ENCODE data around the gene SERPINA1. TPM values are rescaled to one million over a fixed set of nuclear protein-coding genes. Genes with fewer than 3 reads are reported as not detected.
A peak's percentile ranks its signal among the peaks of the same experiment; 100 is the strongest.
"Not testable (repeated sequence)": the region's sequence is repeated elsewhere in the genome, so short reads cannot be mapped to it uniquely, and the experiment has no call there.

SERPINA1 gene
- polyA plus RNA-seq, 4 donors: 70.7 to 106 (median 98.4) TPM

GRCh38 chr14:94373708-94374107 is 14.7 kb downstream of the SERPINA1 start:
- DNase-seq (ENCODE audit: low read depth in 4 of 4, low spot score in 3 of 4): no peak

GRCh38 chr14:94372021-94372605 is 16.3 kb downstream of the SERPINA1 start:
- DNase-seq (ENCODE audit: low read depth in 4 of 4, low spot score in 3 of 4): no peak

DNA sequence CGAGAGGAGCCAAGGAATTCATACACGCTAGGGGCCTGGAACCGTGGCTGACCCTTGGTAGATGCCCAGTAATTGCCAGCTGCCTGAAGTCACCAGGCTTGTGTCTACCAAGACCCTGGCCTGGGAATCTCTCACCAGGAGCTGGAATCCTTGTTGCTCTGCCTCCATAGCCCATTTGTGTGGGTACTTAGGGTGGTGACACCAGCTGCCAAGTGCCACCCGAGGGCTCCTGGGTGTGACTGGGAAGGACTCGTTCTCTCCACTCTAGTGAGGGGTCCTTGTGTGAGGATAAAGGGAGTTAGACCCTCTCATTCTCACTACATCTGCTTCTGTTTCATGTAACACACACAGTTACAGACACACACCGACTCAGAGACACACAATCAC is 17.9 kb downstream of the SERPINA1 start:
- DNase-seq (ENCODE audit: low read depth in 4 of 4, low spot score in 3 of 4): no peak

DNA sequence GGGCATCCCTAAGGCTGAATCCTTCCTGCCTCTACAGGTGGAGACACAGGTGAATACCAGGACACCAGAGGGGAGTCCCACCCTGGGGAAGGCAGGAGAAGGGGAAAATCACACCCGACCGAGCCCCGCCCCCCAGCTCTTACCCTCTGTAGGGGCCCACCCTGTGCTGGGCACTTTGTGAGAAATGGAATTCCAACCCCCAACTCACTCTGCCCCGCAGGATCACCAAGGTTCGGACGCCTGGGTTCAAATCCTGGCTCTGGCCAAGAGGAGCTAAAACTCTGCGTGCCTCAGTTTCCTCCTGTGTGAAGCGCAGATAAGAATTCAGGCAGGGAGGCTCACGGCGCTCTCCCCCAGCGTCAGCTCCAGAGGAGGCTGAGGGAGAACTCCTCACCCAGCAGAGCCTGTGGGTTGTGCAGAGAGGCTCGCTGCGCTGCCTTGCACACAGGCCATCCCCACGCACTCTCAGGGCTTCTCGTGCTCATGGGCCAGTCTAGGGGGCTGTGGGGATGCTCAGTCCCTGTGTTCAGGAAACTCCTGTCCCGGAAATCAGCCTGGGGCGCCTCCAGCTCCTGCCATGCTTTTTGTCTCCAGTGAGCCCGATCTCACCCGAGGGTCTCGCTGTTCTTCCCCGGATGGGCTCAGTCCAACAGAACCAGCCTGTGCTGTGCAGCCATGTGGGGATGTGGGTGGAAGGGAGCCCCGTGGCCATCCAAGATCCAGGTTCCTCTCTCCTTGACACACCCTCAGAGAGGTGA is 18.5 kb downstream of the SERPINA1 start:
- not testable (repeated sequence) for DNase-seq (ENCODE audit: low read depth in 4 of 4, low spot score in 3 of 4)

- no peak for DNase-seq (ENCODE audit: low read depth in 4 of 4, low spot score in 3 of 4)
Measured at GRCh38 chr14:94368956-94369355, 19.4 kb downstream of the SERPINA1 start.

GRCh38 chr14:94368243-94368590 is 20.2 kb downstream of the SERPINA1 start:
- no peak for DNase-seq (ENCODE audit: low read depth in 4 of 4, low spot score in 3 of 4)

DNA sequence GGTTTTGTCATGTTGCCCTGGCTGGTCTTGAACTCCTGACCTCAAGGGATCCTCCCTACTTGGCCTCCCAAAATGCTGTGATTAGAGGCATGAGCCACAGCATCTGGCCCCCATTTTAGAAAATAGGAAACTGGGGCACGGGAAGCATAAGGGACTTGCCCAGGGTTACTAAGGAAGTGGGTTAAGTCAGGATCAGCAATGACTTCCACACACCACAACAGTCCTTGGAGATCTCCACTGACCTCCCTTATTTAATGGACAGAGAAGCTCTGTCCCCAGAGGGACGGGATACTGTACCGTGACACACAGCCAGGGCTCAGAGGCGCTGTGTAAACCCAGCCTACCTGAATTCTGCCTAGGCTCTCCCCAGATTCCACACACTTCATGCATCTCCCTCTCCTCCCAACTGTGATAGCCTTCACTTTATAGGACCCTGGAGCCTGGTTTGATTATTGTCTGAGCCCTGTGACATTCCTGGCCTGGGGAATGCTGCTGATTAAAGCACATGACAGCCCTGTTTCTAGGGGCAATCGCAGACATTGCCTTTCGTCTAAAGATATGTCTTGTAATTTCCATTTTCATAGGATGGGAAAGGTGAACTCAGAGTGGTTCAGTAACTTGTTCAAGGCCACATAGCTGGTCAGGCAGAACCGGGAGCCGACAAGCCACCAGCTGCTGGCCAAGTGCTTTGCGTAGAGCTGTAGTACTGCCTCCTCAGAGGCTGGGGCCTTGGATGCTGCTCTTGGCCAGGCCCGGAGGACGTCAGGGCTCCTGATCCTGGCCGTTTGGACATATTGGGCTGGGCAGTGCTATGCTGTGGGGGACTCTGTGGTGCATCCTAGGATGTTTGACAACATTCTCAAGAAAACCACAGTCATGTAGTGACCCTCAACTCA is 20.8 kb downstream of the SERPINA1 start:
- no peak for DNase-seq (ENCODE audit: low read depth in 4 of 4, low spot score in 3 of 4)

GRCh38 chr14:94366146-94366915 is 22.1 kb downstream of the SERPINA1 start, which contains the start of gene SERPINA2:
Gene SERPINA2 (minus strand): TSS chr14:94366698.
- DNase-seq (ENCODE audit: low read depth in 4 of 4, low spot score in 3 of 4): no peak

- no peak for DNase-seq (ENCODE audit: low read depth in 4 of 4, low spot score in 3 of 4)
Measured at GRCh38 chr14:94365624-94366023, 22.8 kb downstream of the SERPINA1 start.

DNA sequence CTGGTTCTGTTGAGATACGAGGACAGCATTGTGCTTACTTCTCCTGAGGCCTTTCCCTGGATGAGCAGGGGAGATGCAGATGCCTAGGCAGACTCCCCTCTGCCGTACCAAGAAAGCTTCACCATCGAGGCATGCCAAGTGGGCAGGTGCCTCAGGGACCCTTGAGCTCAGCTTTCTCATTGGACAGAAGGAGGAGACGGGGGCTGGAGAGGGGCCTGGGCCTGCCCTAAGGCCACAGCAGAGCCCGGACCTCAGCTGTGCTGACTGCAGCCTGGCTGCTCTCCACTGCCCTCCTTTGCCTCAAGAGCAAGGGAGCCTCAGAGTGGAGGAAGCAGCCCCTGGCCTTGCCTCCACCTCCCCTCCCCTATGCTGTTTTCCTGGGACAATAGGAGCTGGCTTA is 23.4 kb downstream of the SERPINA1 start:
- no peak for DNase-seq (ENCODE audit: low read depth in 4 of 4, low spot score in 3 of 4)

DNA sequence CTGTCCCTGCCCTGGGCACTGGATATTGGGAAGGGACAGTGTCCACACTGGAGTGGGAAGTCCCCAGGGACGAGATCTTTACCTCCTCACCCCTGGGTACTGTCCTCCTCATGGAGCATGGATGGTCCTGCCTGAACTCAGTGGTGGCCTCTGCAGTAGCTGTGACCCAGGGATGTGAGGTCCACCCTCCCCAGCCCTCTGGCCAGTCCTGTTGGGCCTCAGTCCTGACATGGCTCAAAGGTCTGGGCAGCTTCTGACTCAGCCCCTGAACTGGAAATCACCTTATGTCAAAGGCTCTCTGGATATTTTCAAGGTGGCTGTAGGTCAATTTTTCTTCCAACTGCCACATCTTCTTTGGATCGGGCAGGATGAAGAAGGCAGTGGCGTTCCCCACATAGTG is 24.4 kb downstream of the SERPINA1 start:
- no peak for DNase-seq (ENCODE audit: low read depth in 4 of 4, low spot score in 3 of 4)

DNA sequence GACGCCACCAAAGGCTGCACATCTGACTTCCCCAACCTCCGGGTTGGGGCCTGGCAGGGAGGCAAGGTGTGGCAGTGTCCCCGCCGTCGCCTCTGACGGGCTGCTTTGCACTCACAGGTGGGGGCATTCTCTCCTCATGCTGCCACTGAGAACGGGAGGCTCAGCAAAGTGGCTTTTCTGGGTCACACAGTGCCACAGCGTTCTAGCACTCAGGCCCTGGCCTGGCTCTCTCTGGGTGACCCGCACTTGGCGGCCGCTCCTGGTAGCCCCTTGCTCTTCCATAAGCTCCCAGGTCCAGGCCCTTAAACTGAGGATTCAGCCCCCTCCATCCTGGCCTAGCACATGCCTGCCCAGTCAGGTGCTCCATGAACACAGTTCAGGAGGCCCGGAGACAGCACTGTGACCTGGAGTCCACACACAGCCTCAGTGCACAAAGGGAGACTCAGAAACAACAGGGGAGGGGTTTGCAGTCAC is 25.2 kb downstream of the SERPINA1 start:
- DNase-seq (ENCODE audit: low read depth in 4 of 4, low spot score in 3 of 4): no peak

- DNase-seq (ENCODE audit: low read depth in 4 of 4, low spot score in 3 of 4): no peak
Measured at GRCh38 chr14:94362614-94363133, 25.7 kb downstream of the SERPINA1 start.

DNA sequence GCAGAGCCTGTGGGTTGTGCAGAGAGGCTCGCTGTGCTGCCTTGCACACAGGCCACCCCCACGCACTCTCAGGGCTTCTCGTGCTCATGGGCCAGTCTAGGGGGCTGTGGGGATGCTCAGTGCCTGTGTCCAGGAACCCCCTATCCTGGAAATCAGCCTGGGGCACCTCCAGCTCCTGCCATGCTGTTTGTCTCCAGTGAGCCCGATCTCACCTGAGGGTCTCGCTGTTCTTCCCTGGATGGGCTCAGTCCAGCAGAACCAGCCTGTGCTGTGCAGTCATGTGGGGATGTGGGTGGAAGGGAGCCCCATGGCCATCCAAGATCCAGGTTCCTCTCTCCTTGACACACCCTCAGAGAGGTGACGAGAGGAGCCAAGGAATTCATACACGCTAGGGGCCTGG is 26.7 kb downstream of the SERPINA1 start:
- no peak for DNase-seq (ENCODE audit: low read depth in 4 of 4, low spot score in 3 of 4)

DNA sequence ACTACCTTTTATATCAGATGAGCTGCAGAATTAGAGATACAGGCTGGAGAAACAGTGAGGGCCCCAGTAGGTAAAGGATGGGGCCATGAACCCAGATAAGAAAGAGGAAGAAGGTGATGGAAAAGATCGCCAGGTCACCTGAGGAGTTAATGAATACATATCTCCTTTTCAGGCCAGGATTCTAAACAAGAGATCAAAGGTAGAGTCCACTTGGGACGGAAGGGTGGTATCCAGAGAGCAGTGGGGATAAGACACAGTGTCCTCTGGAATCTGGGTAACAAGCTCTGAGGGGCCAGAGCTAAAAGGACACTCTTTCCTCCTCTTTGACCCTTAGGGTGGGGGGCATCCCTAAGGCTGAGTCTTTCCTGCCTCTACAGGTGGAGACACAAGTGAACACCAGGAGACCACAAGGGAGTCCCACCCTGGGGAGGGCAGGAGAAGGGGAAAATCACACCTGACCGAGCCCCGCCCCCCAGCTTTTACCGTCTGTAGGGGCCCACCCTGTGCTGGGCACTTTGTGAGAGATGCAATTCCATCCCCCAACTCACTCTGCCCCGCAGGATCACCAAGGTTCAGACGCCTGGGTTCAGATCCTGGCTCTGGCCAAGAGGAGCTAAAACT is 27.3 kb downstream of the SERPINA1 start:
- DNase-seq (ENCODE audit: low read depth in 4 of 4, low spot score in 3 of 4): no peak

GRCh38 chr14:94357166-94357565 is 31.2 kb downstream of the SERPINA1 start:
- DNase-seq (ENCODE audit: low read depth in 4 of 4, low spot score in 3 of 4): no peak

GRCh38 chr14:94356379-94357056 is 31.9 kb downstream of the SERPINA1 start:
- no peak for DNase-seq (ENCODE audit: low read depth in 4 of 4, low spot score in 3 of 4)

DNA sequence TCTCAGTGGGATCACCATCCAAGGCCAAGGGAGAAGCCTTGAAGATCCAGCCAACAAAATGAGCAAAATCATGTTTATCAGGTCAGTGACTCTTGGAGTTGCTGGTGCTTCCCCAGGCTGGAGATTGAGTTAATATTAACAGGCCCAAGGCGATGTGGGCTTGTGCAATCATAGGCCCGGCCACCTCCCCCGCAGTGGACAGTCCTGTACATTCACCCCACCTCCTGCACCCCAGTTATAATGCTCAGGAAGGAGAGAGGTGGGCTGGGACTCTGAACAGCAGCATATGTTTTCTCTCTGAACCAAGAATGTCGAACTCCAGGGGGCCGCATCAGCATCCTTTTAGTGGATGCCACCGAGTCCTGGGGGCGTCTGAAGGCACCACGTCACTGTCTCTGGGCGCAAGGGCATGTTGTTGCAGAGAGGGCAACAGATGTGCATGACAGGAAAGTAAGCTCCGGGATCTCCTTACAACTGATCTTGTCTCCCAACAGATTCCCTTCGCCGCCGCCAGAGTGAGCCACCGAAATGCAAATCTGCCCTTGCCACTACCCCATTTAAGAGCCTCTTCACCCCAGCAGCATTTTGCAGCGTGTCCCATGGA is 33.1 kb downstream of the SERPINA1 start:
- peak in 2 of 4 donors; percentile 6 to 8 for DNase-seq (ENCODE audit: low read depth in 4 of 4, low spot score in 3 of 4)

- no peak for DNase-seq (ENCODE audit: low read depth in 4 of 4, low spot score in 3 of 4)
Measured at GRCh38 chr14:94354638-94355185, 33.7 kb downstream of the SERPINA1 start.
